ENCODE results near the gene CAST. TPM values are rescaled to one million over a fixed set of nuclear protein-coding genes. Genes with fewer than 3 reads are reported as not detected.

Gene CAST
- total and polyA plus RNA-seq, 2 donors (not counting 1 experiment from before 2014, with no cell fraction given) = 41.0 to 231 TPM

GRCh38 chr5:96662725-96663518 is 746 bp downstream of the CAST start:
- peaks cover 70% of the 10 kb centered on the region for H3K79me2 ChIP-seq (ENCODE audit: control insufficient read depth, insufficient read depth, low read length)
- H3K4me1 ChIP-seq (ENCODE audit: control insufficient read depth in 2 of 2, insufficient read depth in 2 of 2, low read length in 2 of 2) = peaks cover 16 to 21% of the 10 kb centered on the region in 2 donors
- ATAC-seq (ENCODE audit: low read depth) (peak; percentile 74), DNase-seq (peak; percentile 91)
- no peaks in the 10 kb centered on the region for H3K9me3 ChIP-seq (ENCODE audit: control extremely low read depth in 1 of 3, control insufficient read depth in 2 of 3, insufficient read depth in 1 of 3, low read length in 2 of 3)
- H3K4me2 ChIP-seq (replicated peaks; ENCODE audit: low read depth, low read length, poor library complexity, severe bottlenecking) = peak overlapping the region; percentile 85
- H3K9ac ChIP-seq (ENCODE audit: low read length) = peak overlapping the region; percentile 91
- peaks cover 53% of the 10 kb centered on the region for H3K4me1 Mint-ChIP-seq
- intact Hi-C loops (cut with micrococcal nuclease) = loop anchor here (1.0 to 5.0 kb wide), 8 partner anchors 39 to 1016 kb away; partner anchors contain the start of genes ELL2, ERAP1, ERAP2 and RFESD
- H3K4me3 ChIP-seq (ENCODE audit: control extremely low read depth in 1 of 5, extremely low read depth in 1 of 5, insufficient read depth in 1 of 5, low read depth in 2 of 5, low read length in 4 of 5) = peak overlapping the region; percentile 60 to 89 (median 83)
- under 1% methylated on average over 59 of the region's 60 CpGs for WGBS (ENCODE audit: insufficient coverage)
- H3K27me3 ChIP-seq (replicated peaks in 1 of 4; ENCODE audit: control extremely low read depth in 1 of 4, control insufficient read depth in 3 of 4, insufficient read depth in 4 of 4, low read length in 3 of 4) = no peaks in the 10 kb centered on the region
- ChIA-PET CTCF (interaction anchor here (0.8 to 1.7 kb wide), 6 partner anchors 8 to 499 kb away, joined by 3 to 4 read pairs (median 4); no protein-coding TSS in a partner anchor), POLR2A (interaction anchor here (0.7 to 1.6 kb wide), 4 partner anchors 8 to 228 kb away, joined by 4 to 10 read pairs (median 6); no protein-coding TSS in a partner anchor)
- no peaks in the 10 kb centered on the region for H3K27me3 Mint-ChIP-seq
- H3K27ac ChIP-seq (ENCODE audit: low read length in 2 of 2) = peak overlapping the region; percentile 85 to 89
- H3K36me3 ChIP-seq (replicated peaks in 1 of 2; ENCODE audit: control extremely low read depth in 1 of 2, control insufficient read depth in 1 of 2, extremely low read depth in 1 of 2, insufficient read depth in 2 of 2, low read length in 1 of 2) = no peaks in the 10 kb centered on the region
- H4K20me1 ChIP-seq (ENCODE audit: control insufficient read depth, insufficient read depth, low read length, poor library complexity, severe bottlenecking) = peaks cover 46% of the 10 kb centered on the region
- H3K4me3 Mint-ChIP-seq = peak overlapping the region; percentile 100
- peak overlapping the region; percentile 97 for H2AFZ ChIP-seq (ENCODE audit: insufficient read depth, low read depth, low read length, poor library complexity, severe bottlenecking)
- H3K27ac Mint-ChIP-seq = peak overlapping the region; percentile 100
- no peak for TF ChIP-seq EZH2 (IDR thresholded peaks at IDR 0.05; ENCODE audit: borderline replicate concordance, insufficient read depth, low read depth, low read length, poor library complexity, severe bottlenecking)
- H3K9me3 Mint-ChIP-seq (ENCODE audit: insufficient read depth) = no peaks in the 10 kb centered on the region

- no peaks in the 10 kb centered on the region for H3K9me3 Mint-ChIP-seq (ENCODE audit: insufficient read depth)
- H3K27ac Mint-ChIP-seq = peak overlapping the region; percentile 100
- peaks cover 58% of the 10 kb centered on the region for H3K4me1 Mint-ChIP-seq
- ATAC-seq (ENCODE audit: low read depth) (no peak), DNase-seq (no peak)
- Histone ChIP-seq H3K4me2 (replicated peaks; ENCODE audit: low read depth, low read length, poor library complexity, severe bottlenecking) (peak overlapping the region; percentile 85), H3K4me3 (ENCODE audit: control extremely low read depth in 1 of 5, extremely low read depth in 1 of 5, insufficient read depth in 1 of 5, low read depth in 2 of 5, low read length in 4 of 5) (peak overlapping the region in 3 of 5 experiments; percentile 77 to 89 (median 83)), H3K27me3 (replicated peaks in 1 of 4; ENCODE audit: control extremely low read depth in 1 of 4, control insufficient read depth in 3 of 4, insufficient read depth in 4 of 4, low read length in 3 of 4) (no peaks in the 10 kb centered on the region), H3K9me3 (ENCODE audit: control extremely low read depth in 1 of 3, control insufficient read depth in 2 of 3, insufficient read depth in 1 of 3, low read length in 2 of 3) (no peaks in the 10 kb centered on the region), H3K36me3 (replicated peaks in 1 of 2; ENCODE audit: control extremely low read depth in 1 of 2, control insufficient read depth in 1 of 2, extremely low read depth in 1 of 2, insufficient read depth in 2 of 2, low read length in 1 of 2) (no peaks in the 10 kb centered on the region), H3K9ac (ENCODE audit: low read length) (peak overlapping the region; percentile 91), H2AFZ (ENCODE audit: insufficient read depth, low read depth, low read length, poor library complexity, severe bottlenecking) (peak overlapping the region; percentile 97), H3K4me1 (ENCODE audit: control insufficient read depth in 2 of 2, insufficient read depth in 2 of 2, low read length in 2 of 2) (peaks cover 16 to 21% of the 10 kb centered on the region in 2 donors), H4K20me1 (ENCODE audit: control insufficient read depth, insufficient read depth, low read length, poor library complexity, severe bottlenecking) (peaks cover 53% of the 10 kb centered on the region), H3K27ac (ENCODE audit: low read length in 2 of 2) (peak overlapping the region in 1 of 2 donors; percentile 89), H3K79me2 (ENCODE audit: control insufficient read depth, insufficient read depth, low read length) (peaks cover 77% of the 10 kb centered on the region)
- intact Hi-C loops (cut with micrococcal nuclease) = loop anchor here (2.0 to 5.0 kb wide), 3 partner anchors 214 to 1017 kb away; partner anchors contain the start of genes ERAP2 and RFESD
- TF ChIP-seq EZH2 (IDR thresholded peaks at IDR 0.05; ENCODE audit: borderline replicate concordance, insufficient read depth, low read depth, low read length, poor library complexity, severe bottlenecking) (no peak), CTCF (IDR thresholded peaks at IDR 0.05) (no peak)
- POLR2A ChIA-PET = interaction anchor here (0.7 kb wide), 1 partner anchor 228 kb away, joined by 6 read pairs; no protein-coding TSS in a partner anchor
- WGBS (ENCODE audit: insufficient coverage) = 77% methylated on average over 5 of the region's 6 CpGs
- H3K4me3 Mint-ChIP-seq = peak overlapping the region; percentile 100
- H3K27me3 Mint-ChIP-seq = no peaks in the 10 kb centered on the region
- CTCF ChIA-PET = interaction anchor here (0.8 to 1.7 kb wide), 5 partner anchors 9 to 498 kb away, joined by 3 to 4 read pairs (median 3); no protein-coding TSS in a partner anchor
Observed at GRCh38 chr5:96663608-96664007, 1.4 kb downstream of the CAST start.
